ENCODE measurements around the gene NYAP1.

Gene NYAP1

GRCh38 chr7:100464210-100464660, 19.5 kb upstream of the NYAP1 start, which contains the start of gene SPACDR:
Gene SPACDR, minus strand, starts transcription at chr7:100464260. Its CDS starts 235 bp downstream, at chr7:100464025.
- DNase-seq, result no peak

- DNase-seq, result no peak
Observed at GRCh38 chr7:100464791-100465190, 18.9 kb upstream of the NYAP1 start.

- no peak for DNase-seq
Observed at GRCh38 chr7:100465299-100465698, 18.4 kb upstream of the NYAP1 start.

- peak; percentile 62 for DNase-seq
Observed at GRCh38 chr7:100465702-100466311, 17.9 kb upstream of the NYAP1 start.

DNA sequence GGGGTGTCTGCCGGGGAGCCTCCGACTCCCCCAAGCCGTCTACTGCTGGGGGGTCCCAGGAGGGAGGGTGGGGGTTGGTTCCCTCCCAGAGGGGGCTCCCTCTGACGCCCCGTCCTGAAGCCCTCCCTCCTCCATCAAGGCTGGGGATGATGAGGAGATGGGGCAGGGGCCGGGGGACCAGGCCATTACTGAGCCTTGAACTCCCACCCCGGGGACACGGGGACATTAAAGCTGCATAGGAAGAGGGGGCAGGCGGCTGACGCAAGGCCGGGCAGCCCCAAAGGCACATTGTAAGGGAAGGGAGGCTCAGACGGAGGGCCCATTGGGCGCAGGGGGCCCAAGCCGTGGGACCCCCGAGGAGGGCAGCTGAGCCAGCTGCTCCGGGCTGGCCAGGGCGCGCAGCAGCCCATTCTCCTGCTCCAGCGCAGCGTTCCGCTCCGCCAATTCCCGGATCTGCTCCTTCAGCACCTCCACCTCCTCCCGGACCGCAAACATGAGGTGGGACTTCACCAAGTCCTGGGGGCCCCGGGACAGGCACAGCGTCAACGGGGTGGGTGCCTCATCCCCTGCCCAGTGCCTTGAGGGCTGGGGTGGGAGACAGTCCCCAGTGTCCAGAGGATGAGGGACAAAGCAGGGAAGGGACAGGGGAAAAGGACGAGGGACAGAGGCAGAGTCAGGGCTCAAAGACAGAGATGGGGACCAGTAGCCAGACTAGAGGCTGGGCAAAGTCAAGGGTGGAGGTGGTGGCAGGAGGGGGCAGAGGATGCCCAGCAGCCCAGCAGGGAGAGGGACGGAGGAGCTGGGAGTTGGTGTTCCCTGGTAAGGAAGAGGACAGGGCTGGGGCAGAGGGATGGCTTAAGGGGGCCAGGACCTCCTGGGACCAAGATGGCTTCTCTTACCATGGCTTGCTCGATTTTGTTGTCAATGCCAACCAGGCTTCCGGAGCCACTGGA, 16.8 kb upstream of the NYAP1 start:
- no peak for DNase-seq

DNA sequence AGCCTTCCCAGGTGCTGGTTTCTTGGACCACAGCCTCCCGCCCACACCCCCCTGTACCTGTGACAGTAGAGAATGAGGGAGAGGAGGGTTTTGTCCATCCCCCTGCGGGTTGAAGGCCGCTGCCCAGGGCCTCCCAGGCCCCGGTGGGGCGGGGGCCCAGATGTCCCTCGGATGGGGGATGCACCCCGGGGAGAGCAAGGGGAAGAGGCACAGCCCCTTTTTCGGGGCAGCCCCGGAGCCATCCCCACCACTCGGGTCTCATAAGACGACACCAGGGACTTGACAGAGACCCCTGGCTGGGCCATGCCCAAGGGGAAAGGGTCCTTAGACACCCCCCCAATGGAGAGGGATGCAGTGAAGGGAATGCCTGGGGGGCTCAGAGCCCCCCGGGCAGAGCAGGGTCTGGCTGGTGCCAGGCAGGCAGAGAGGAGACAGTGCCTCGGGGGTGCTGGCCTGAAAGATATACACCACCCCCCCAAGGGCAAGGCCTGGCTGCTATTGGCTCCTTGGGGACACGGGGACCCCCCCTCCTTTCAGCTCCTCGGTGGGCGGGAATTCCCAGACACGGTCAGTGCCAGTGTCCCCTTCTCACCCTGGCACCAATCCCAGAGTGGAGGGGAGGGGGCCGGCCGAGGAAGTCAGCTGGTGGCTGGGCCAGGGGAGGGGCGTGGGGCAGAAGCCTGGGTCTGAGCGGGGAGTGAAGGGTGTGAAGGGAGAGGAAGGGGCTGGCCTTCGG, 15.9 kb upstream of the NYAP1 start:
- no peak for DNase-seq

- DNase-seq, result peak; percentile 76
Observed at GRCh38 chr7:100469227-100470044, 14.3 kb upstream of the NYAP1 start.

DNA sequence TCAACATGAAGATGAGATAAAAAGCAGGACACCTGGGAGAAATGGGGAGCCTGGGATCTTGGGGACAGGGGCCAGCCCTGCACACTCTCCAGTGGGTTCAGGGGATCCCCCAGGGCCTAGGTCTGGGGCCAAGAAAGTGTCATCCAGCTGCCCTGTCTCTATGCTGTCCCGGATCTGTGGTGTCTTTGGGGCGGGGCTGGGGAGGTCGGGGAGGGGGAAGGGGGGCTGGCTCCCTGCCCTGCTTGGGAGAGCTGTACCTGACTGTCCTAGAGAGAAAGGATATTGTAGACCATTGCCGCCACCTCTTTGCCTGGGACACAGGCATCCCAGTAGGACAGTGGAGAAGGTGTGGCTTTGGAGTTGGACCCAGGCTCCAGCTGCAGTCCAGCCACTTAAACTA, 12.7 kb upstream of the NYAP1 start:
- DNase-seq, result no peak

DNA sequence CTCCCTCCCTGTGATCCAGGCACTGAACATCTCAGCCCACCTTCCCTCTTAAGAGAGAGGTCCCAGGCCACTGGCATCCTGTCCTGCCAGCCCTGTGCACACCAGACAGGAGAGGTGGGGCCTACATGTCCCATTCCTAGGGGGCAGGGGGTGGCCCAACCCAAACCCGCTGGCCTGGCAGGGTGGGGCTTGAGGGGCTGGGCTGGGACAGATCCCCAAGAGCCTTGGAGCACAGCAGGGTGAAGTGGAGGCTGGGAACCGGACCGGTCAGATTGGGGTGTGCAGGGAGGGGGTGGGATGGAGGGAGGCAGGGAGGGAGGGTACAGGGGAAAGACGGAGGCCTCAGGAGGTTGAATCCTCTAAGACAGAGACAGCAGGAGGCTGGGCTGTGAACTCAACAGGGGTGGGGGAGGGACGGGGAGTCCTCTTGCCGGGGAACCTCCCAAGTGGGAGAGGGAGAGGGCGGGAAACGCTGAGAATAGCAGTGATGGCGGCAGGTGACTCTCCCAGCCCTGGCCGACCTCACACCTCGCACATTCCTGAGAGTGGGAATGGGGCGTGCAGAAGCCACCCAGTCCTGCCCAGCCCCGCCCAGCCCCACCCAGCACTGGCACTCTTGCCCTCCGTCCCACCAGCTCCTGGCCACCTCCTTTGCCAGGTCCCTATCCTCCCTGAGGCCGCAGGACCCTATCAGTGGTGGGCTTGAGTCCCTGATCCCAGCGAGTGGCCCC, 11.4 kb upstream of the NYAP1 start:
- no peak for DNase-seq

GRCh38 chr7:100472854-100473499, 10.8 kb upstream of the NYAP1 start:
- no peak for DNase-seq

DNA sequence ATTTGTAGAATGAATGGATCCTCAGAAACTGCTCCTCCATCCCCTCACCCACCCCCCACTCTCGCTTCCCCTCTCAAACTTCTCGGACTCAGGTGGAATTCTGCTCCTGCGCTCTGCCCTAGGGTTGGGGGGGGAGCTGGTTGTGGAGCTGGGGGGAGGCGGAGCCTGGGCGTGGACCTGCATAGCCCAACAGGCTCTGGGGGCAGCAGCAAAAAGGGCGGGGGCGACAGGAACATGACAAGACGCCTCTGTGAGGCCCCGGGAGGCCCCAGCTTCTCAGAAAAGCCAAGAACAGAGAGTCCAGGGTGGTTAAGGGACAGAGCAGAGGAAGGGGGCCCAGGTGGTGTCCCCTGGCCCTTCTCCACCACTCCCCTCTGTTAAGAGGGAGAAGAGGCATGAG, 8.2 kb upstream of the NYAP1 start:
- DNase-seq, result no peak

GRCh38 chr7:100476101-100476780, 7.5 kb upstream of the NYAP1 start:
- no peak for DNase-seq

- no peak for DNase-seq
Observed at GRCh38 chr7:100476903-100477870, 6.5 kb upstream of the NYAP1 start.

GRCh38 chr7:100477871-100478267, 5.9 kb upstream of the NYAP1 start:
- no peak for DNase-seq

DNA sequence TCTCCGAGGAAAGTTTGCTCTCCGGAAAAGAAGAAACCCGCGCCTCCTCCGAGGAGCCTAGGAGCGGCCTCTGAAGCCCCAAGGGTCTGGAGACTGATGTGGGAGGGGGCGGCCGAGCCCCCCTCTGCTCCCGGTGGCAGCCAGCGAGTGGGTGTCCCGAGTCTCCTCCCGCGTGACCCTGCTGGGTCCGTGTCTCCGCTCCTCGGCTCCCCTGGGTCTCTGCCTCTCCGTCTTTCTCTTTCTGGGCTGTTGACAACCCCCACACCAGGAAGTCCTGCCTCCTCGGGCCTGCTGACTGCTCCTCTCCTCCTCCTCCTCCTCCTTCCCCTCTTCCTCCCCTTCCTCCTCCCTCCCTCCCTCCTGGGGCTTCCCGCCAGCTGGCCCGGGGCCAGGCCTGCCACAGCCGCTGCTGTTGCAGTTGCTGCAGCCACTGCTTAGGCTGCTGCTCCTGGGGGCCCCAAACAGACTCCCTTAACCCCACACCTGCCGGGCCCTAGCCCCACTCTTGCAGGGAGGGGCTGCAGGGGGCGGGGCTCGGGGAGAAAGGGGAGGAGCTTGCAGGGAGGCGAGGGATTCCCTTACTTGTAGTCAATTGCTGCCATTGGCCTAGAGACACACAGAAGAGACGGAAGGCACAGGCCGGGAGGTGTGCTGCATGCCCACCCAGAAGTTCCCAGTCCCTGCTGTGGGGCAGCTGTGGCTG, 4.6 kb upstream of the NYAP1 start, which contains the start of gene TSC22D4:
Gene TSC22D4, minus strand, starts transcription at position 257 of the 703 bp plus-strand sequence. CDS start 1,176 bp downstream, outside the sequence.
- DNase-seq, result peak; percentile 82

- DNase-seq, result no peak
Observed at GRCh38 chr7:100481466-100481865, 2.3 kb upstream of the NYAP1 start.

GRCh38 chr7:100482728-100483089, 1.0 kb upstream of the NYAP1 start:
- DNase-seq, result no peak

- DNase-seq, result no peak
Observed at GRCh38 chr7:100483090-100483721, 521 bp upstream of the NYAP1 start.
